ENCODE results near the gene RECQL5. TPM values are rescaled to one million over a fixed set of nuclear protein-coding genes. Genes with fewer than 3 reads are reported as not detected.
A peak's percentile ranks its signal among the peaks of the same experiment; 100 is the strongest.

The RECQL5 gene
- total RNA-seq, 6 experiments from 2014 or later: 13.5 to 24.8 (median 18.4) TPM

- H3K27ac ChIP-seq: no peak overlapping the region
- intact Hi-C loops (cut with DNase I): no loop called here
- no peak for DNase-seq
- no peaks in the 10 kb centered on the region for H3K27me3 ChIP-seq
- no peak for ATAC-seq
- TF ChIP-seq POLR2A (IDR thresholded peaks at IDR 0.05) (no peak), CTCF (IDR thresholded peaks at IDR 0.05) (no peak)
- no peaks in the 10 kb centered on the region for H3K9me3 ChIP-seq
- 88% methylated on average over 7 of the region's 20 CpGs for WGBS (ENCODE audit: insufficient coverage, low coverage, low lambda C conversion rate, missing lambda C conversion rate)
- H3K4me3 ChIP-seq: no peak overlapping the region
- H3K36me3 ChIP-seq: peaks cover 0 to 6% (median 0%) of the 10 kb centered on the region in 4 donors
- peaks cover 0 to 12% (median 4%) of the 10 kb centered on the region in 4 donors for H3K4me1 ChIP-seq
Observed at GRCh38 chr17:75611851-75612429, 55.0 kb downstream of the RECQL5 start.

- ATAC-seq: peak; percentile 63 to 82 (median 73)
- Histone ChIP-seq H3K36me3 (peaks cover 0 to 6% (median 0%) of the 10 kb centered on the region in 4 donors), H3K9me3 (no peaks in the 10 kb centered on the region), H3K4me1 (peaks cover 0 to 12% (median 4%) of the 10 kb centered on the region in 4 donors), H3K27ac (no peak overlapping the region), H3K27me3 (no peaks in the 10 kb centered on the region), H3K4me3 (peak overlapping the region in 2 of 3 donors; percentile 21 to 25)
- DNase-seq: peak in 1 of 3 donors; percentile 51
- TF ChIP-seq CTCF (IDR thresholded peaks at IDR 0.05): no peak
- TF ChIP-seq POLR2A (IDR thresholded peaks at IDR 0.05): peak; percentile 39
- intact Hi-C loops (cut with DNase I): no loop called here
- WGBS (ENCODE audit: insufficient coverage, low coverage, low lambda C conversion rate, missing lambda C conversion rate): 62% methylated on average over 7 of the region's 25 CpGs
Observed at GRCh38 chr17:75610103-75610984, 56.6 kb downstream of the RECQL5 start.

- DNase-seq: no peak
- Histone ChIP-seq H3K36me3 (no peaks in the 10 kb centered on the region), H3K27me3 (no peaks in the 10 kb centered on the region), H3K9me3 (no peaks in the 10 kb centered on the region), H3K4me3 (no peak overlapping the region), H3K4me1 (peaks cover 0 to 12% (median 4%) of the 10 kb centered on the region in 4 donors), H3K27ac (no peak overlapping the region)
- 72% methylated on average over 4 of the region's 5 CpGs for WGBS (ENCODE audit: insufficient coverage, low coverage, low lambda C conversion rate, missing lambda C conversion rate)
- intact Hi-C loops (cut with DNase I): no loop called here
- TF ChIP-seq POLR2A (IDR thresholded peaks at IDR 0.05) (no peak), CTCF (IDR thresholded peaks at IDR 0.05) (no peak)
- no peak for ATAC-seq
Observed at GRCh38 chr17:75607086-75607485, 59.9 kb downstream of the RECQL5 start.

- Histone ChIP-seq H3K4me3 (no peak overlapping the region), H3K27ac (no peak overlapping the region), H3K27me3 (no peaks in the 10 kb centered on the region), H3K36me3 (no peaks in the 10 kb centered on the region), H3K9me3 (no peaks in the 10 kb centered on the region), H3K4me1 (peaks cover 0 to 9% (median 3%) of the 10 kb centered on the region in 4 donors)
- no CpG with 5 or more reads among the region's 16 CpGs for WGBS (ENCODE audit: insufficient coverage, low coverage, low lambda C conversion rate, missing lambda C conversion rate)
- TF ChIP-seq POLR2A (IDR thresholded peaks at IDR 0.05): no peak
- TF ChIP-seq CTCF (IDR thresholded peaks at IDR 0.05): no peak
- DNase-seq (peak in 1 of 3 donors; percentile 19), ATAC-seq (no peak)
- intact Hi-C loops (cut with DNase I): no loop called here
Observed at GRCh38 chr17:75605790-75606189, 61.2 kb downstream of the RECQL5 start.
